Right lobe of liver (tissue), 4 donors: ENCODE measurements around the gene PNPT1.

Experiments
- CTCF ChIP-seq, 4 donors: fragments of 200-600 bp in 3 of 4; fragments of 450-650 bp in 1 of 4; IDR thresholded peaks; one replicate each; pipeline versions ENCODE4 v1.5.1 to v1.8.0; 2016 to 2022; ENCODE audit warnings: antibody characterized with exemption in 4 of 4, mild to moderate bottlenecking in 2 of 4
- POLR2A ChIP-seq: fragments of 450-650 bp; IDR thresholded peaks from one replicate; pipeline ENCODE4 v1.6.1; 2017; ENCODE audit warnings: antibody characterized with exemption, mild to moderate bottlenecking
- donor health status: DM: no; HTN: no; CAD: no.
- donor health status: DM: no; HTN: no; CAD: no.
- donor health status: DM: no; HTN: yes; CAD: no.

- TF ChIP-seq CTCF (IDR thresholded peaks at IDR 0.05) = no peak
- TF ChIP-seq POLR2A = peak; percentile 52
These were observed at the start of gene PNPT1 for GRCh38 chr2:55693181-55694125.
